ENCODE measurements around the gene ZNF823. TPM values are rescaled to one million over a fixed set of nuclear protein-coding genes. Genes with fewer than 3 reads are reported as not detected.

Gene ZNF823
- total RNA-seq, 4 donors from 2014 or later = 3.4 to 14.2 (median 5.4) TPM

DNA sequence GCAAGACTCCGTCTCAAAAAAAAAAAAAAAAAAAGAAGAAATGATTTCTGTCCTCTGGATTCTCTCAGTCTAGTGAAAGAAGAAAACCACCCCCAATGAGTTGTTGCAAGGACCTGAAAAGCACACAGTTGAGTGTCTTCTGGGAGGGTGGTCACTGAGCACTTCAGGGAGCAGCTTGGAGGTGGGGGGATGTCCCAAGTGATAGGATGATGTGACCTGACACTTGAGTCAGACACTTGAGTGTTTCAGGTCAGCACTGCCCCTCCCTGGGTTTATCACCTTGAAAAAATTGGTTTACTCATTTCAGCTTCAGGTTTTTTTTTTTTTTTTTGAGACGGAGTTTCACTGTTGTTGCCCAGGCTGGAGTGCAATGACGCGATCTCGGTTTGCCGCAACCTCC, 63.2 kb downstream of the ZNF823 start:
- ATAC-seq (ENCODE audit: low FRiP score) = no peak
- no peak for DNase-seq (ENCODE audit: low spot score)
- TF ChIP-seq, protein P1, sequence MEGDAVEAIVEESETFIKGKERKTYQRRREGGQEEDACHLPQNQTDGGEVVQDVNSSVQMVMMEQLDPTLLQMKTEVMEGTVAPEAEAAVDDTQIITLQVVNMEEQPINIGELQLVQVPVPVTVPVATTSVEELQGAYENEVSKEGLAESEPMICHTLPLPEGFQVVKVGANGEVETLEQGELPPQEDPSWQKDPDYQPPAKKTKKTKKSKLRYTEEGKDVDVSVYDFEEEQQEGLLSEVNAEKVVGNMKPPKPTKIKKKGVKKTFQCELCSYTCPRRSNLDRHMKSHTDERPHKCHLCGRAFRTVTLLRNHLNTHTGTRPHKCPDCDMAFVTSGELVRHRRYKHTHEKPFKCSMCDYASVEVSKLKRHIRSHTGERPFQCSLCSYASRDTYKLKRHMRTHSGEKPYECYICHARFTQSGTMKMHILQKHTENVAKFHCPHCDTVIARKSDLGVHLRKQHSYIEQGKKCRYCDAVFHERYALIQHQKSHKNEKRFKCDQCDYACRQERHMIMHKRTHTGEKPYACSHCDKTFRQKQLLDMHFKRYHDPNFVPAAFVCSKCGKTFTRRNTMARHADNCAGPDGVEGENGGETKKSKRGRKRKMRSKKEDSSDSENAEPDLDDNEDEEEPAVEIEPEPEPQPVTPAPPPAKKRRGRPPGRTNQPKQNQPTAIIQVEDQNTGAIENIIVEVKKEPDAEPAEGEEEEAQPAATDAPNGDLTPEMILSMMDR (IDR thresholded peaks at IDR 0.05) = no peak

DNA sequence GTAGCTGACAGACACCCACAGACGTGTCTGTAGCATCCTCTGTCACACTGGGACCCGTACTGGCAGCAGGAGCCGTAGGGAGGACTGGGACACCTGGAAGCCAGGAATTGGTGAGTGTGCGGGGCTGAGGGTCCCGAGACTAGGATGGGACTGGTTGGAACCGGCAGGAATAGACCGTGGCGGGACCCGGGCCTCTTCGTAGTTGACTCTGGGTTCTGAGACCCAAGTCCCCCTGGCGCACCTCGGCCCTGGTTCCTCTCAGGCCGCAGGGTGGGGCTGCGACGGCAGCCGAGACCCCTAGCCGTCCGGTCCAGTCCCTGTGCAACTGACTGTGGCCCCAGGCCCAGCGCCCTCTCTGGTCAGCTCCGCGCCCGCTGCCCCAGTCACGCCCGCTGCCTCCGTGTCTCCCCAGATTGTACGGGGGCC, 64.7 kb downstream of the ZNF823 start:
- DNase-seq (ENCODE audit: low spot score) (no peak), ATAC-seq (ENCODE audit: low FRiP score) (no peak)

DNA sequence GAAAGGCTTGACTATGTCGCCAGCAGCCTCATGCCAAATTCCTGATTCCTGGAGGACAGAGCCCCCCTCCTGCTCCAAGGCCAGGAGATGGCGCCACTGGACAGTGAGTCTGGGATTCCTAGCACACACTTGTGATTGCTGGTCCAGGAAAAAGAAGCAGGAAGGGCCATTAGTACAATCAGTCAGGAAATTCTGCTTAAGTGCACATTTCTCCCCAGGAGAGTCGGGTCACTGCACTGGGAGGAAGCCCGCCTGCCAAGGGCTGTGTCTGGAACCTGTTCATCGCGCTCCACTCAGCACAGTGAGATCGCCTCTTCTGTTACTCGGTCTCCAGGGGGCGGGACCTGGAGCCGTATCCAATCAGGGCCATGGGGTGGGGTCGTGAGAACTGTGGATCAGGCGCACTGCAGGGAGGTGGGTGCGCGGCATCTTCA, 65.1 kb downstream of the ZNF823 start:
- peak; percentile 62 for ATAC-seq (ENCODE audit: low FRiP score)

More for the DNA sequence above, 64.7 kb downstream of the ZNF823 start:
- TF ChIP-seq, protein P1 (IDR thresholded peaks at IDR 0.05) = no peak

More for the DNA sequence above, 65.1 kb downstream of the ZNF823 start:
- DNase-seq (ENCODE audit: low spot score) = peak; percentile 45
- TF ChIP-seq, protein P1 (IDR thresholded peaks at IDR 0.05) = peak in 1 of 3 donors; percentile 14

Small RNA genes lying within 50 kb of the gene (small RNA-seq; reads per million reads assigned to genes)
- not detected for gene ZNF833P

Other genes starting within 250 kb of the ZNF823 start
- gene ZNF653, start 233.1 kb downstream of the ZNF823 start, total RNA-seq = 1 to 10 TPM; 3.3 to 8.4 (median 5.3) TPM
- gene ECSIT, start 209.8 kb downstream of the ZNF823 start, total RNA-seq = 10 to 100 TPM; 25.0 to 63.1 (median 33.2) TPM
- gene CNN1, start 200.1 kb downstream of the ZNF823 start, total RNA-seq = 10 to 100 TPM in 2 of 4 donors, 1 to 10 TPM in 2; 6.4 to 43.8 (median 14.5) TPM
- 10 to 100 TPM; 32.0 to 39.8 (median 33.7) TPM for gene ELOF1, start 179.7 kb downstream of the ZNF823 start, total RNA-seq
- 100 to 1,000 TPM in 1 of 4 donors, 10 to 100 TPM in 3; 24.4 to 133 (median 36.1) TPM for gene ACP5, start 161.3 kb downstream of the ZNF823 start, total RNA-seq
- gene ZNF627, start 141.5 kb downstream of the ZNF823 start, total RNA-seq = 10 to 100 TPM in 1 of 4 donors, 1 to 10 TPM in 3; 5.4 to 12.1 (median 6.2) TPM
- 10 to 100 TPM in 1 of 4 donors, 1 to 10 TPM in 3; 2.6 to 12.8 (median 4.6) TPM for gene ZNF441, start 28.1 kb upstream of the ZNF823 start, total RNA-seq
- gene ZNF491, start 59.6 kb upstream of the ZNF823 start, total RNA-seq = 1 to 10 TPM in 1 of 4 donors, under 1 TPM in 3; 0.36 to 3.9 (median 0.76) TPM
- 10 to 100 TPM in 2 of 4 donors, 1 to 10 TPM in 2; 7.1 to 13.9 (median 9.2) TPM for gene ZNF440, start 75.3 kb upstream of the ZNF823 start, total RNA-seq
- 1 to 10 TPM; 1.6 to 8.2 (median 2.6) TPM for gene ZNF439, start 109.8 kb upstream of the ZNF823 start, total RNA-seq
- gene ZNF69, start 148.8 kb upstream of the ZNF823 start, total RNA-seq = 10 to 100 TPM in 1 of 4 donors, 1 to 10 TPM in 3; 3.4 to 13.6 (median 7.2) TPM
- gene ZNF700, start 186.2 kb upstream of the ZNF823 start, total RNA-seq = 10 to 100 TPM in 3 of 4 donors, 1 to 10 TPM in 1; 8.3 to 26.5 (median 10.4) TPM
- 1 to 10 TPM; 1.9 to 8.0 (median 3.6) TPM for gene ZNF763, start 226.1 kb upstream of the ZNF823 start, total RNA-seq

Measured in omental fat pad (tissue), 4 donors.